GM12872 (cell line): ENCODE results near the gene CHADL.

Experiments used
- TF ChIP-seq, protein P1 (sequence below): IDR thresholded peaks from 3 replicates; pipeline ENCODE4 v1.5.1; 2011; ENCODE audit warnings: low read depth, mild to moderate bottlenecking, low read length, moderate library complexity; ENCODE audit not compliant: insufficient read depth

Gene CHADL

DNA sequence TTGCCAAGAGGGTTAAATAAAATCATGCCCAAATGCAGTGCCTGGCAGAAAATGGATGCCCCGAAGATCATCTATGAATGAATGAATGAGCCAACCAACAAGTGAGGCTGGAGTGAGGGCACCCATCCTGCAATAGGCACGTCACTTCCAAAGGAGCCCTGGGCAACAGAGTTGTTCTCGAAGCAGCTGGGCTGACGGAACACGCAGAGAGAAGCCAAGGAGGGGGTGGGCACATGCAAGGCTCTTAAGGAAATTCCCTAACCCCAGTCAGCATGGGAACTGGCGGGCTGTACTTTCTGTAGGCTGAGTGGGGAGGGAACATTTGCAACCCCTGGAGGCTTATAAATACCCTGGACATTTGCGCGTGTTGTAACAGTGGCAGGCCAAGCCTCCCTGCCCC lies 11.6 kb upstream of the CHADL start:
- TF ChIP-seq, protein P1, sequence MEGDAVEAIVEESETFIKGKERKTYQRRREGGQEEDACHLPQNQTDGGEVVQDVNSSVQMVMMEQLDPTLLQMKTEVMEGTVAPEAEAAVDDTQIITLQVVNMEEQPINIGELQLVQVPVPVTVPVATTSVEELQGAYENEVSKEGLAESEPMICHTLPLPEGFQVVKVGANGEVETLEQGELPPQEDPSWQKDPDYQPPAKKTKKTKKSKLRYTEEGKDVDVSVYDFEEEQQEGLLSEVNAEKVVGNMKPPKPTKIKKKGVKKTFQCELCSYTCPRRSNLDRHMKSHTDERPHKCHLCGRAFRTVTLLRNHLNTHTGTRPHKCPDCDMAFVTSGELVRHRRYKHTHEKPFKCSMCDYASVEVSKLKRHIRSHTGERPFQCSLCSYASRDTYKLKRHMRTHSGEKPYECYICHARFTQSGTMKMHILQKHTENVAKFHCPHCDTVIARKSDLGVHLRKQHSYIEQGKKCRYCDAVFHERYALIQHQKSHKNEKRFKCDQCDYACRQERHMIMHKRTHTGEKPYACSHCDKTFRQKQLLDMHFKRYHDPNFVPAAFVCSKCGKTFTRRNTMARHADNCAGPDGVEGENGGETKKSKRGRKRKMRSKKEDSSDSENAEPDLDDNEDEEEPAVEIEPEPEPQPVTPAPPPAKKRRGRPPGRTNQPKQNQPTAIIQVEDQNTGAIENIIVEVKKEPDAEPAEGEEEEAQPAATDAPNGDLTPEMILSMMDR: no peak

DNA sequence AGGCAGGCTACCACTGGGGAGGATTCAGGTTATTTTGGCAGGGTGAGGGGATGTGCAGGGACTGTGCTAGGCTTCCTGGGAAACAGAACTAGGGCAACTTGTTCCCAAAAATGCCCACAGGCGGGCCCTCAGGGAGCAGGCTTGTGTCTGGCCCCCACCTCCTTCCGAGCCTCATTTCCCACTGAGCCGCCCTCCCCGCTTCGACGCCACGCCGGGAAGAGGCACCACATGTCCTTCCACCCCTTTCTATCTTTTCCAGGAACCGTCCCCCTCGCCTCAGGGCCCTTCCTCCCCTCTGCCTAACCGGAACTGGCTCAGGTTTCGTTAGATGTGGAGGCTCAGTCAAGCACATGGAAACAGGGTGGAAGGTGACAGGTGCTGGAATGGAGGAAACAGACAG lies 9.4 kb upstream of the CHADL start:
- TF ChIP-seq, protein P1: no peak

DNA sequence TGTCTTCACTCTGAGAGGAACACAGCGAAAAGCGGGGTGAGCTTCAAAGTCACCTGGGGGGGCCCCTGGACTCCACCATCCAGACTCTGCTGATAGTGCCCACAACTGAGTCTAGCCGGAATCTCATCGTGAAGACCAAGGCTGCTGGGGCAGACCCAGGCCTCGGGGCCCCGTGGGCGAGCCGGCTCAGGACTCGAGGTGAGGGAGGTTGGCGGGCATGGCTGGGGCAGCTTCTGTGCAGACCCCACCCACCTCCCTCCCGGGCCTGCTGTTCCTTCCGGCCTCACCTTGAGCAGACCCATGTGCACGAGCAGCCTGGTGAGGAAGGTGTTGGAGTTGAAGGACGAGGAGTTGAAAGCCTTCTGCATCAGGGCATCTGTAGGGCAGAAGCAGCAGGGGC lies 8.7 kb upstream of the CHADL start:
- TF ChIP-seq, protein P1: no peak

DNA sequence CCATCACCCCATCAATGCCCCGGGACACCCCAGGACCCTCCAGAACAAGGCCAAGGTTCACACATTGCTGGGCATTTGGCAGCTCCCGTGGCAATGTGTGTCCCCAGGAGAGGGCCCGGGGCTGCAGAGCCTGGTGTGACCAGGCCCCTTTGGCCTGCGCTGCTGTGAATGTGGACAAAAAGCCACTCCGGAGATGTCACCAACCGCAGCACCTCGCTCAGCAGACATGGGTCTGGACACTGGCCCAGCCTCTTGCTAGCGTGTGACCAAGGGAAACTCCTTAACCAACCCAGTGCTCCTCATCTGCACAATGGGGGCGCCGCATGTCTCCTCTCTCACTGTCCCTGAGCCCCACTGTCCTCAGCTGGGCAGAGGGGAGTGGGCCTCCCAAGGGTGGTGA lies 8.0 kb upstream of the CHADL start:
- TF ChIP-seq, protein P1: no peak

DNA sequence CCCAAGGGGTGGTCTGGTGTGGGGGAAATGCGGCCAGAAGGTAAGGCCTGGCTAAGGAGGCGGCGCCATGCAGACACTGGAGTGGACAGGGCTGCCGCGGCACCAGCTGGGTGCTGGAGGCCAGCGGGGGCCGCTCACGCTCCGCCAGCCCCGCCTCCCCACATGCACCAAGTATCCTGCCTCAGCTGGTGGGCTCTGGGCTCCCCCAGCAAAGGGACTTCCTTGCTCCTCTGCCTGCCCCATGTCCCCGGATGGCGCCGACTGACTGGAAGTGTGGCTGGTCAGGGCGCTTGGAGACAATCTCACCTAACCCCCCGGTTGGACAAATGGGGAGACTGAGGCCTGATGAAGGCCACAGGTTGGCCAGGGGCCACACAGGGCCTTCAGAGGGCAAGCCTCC lies 7.6 kb upstream of the CHADL start:
- TF ChIP-seq, protein P1: no peak

DNA sequence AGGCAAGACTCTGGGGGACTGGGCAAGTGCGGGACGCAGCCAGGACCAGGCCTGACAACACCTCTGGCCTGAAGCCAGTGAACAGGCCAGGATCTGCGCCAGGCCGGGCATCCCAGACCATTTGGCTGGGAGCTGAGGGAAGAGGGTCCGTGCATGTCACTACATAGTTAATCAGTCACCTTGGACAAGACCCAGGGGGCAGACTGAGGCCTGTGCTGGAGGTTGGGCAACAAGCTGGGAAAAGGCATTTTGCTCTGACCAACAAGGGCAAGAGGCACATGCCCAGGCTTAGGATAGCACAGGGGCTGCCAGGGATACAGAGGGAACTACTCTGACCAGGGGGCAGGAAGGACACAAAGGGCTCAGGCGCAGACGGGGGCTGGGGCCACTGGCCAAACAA lies 7.0 kb upstream of the CHADL start:
- TF ChIP-seq, protein P1: no peak

DNA sequence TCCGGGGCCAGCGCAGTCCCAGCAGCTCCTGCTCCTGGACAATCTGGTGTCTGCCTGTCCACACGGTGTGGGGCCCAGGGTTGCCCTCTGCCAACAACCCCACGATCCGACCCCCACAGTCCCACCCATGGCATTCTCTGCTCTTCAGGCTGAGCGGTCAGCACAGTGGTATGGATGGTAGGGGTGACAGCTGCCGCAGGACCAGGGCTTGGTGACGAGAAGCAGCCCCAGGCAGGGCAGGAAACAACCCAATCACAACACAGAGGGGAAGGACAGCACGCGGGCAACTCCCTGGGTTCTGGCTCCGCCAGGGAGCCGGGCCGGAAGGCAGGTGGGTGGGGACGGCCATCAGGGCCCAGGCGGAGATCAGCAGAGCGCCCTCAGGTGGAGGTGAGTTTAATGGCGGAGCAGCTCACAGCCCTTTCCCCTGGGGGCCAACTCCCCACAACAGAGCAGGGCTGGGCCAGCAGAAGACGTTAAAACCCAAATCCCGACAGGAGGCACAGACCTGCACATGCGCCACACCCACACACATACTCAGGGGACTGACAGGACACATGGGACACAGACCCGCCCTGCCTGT lies 5.3 kb upstream of the CHADL start:
- TF ChIP-seq, protein P1: no peak
